SH-SY5Y (cell line): ENCODE results near the gene SRD5A2.

Experiments
- GATA2 ChIP-seq: IDR thresholded peaks from 2 replicates; pipeline ENCODE4 v1.6.1; 2011; ENCODE audit warnings: mild to moderate bottlenecking, low read depth, low read length
- GATA3 ChIP-seq: IDR thresholded peaks from 2 replicates; pipeline ENCODE4 v1.6.1; 2011; ENCODE audit warnings: low read depth, mild to moderate bottlenecking, low read length, moderate library complexity

GRCh38 chr2:31529256-31529655 is 51.5 kb downstream of the SRD5A2 start:
- TF ChIP-seq GATA3 (no peak), GATA2 (no peak)
